ENCODE data around the gene B4GALT5.
"Not testable (repeated sequence)": the region's sequence is repeated elsewhere in the genome, so short reads cannot be mapped to it uniquely, and the experiment has no call there.

B4GALT5 gene

GRCh38 chr20:49679634-49680033 lies 34.0 kb downstream of the B4GALT5 start:
- no peak for DNase-seq (ENCODE audit: low spot score)

DNA sequence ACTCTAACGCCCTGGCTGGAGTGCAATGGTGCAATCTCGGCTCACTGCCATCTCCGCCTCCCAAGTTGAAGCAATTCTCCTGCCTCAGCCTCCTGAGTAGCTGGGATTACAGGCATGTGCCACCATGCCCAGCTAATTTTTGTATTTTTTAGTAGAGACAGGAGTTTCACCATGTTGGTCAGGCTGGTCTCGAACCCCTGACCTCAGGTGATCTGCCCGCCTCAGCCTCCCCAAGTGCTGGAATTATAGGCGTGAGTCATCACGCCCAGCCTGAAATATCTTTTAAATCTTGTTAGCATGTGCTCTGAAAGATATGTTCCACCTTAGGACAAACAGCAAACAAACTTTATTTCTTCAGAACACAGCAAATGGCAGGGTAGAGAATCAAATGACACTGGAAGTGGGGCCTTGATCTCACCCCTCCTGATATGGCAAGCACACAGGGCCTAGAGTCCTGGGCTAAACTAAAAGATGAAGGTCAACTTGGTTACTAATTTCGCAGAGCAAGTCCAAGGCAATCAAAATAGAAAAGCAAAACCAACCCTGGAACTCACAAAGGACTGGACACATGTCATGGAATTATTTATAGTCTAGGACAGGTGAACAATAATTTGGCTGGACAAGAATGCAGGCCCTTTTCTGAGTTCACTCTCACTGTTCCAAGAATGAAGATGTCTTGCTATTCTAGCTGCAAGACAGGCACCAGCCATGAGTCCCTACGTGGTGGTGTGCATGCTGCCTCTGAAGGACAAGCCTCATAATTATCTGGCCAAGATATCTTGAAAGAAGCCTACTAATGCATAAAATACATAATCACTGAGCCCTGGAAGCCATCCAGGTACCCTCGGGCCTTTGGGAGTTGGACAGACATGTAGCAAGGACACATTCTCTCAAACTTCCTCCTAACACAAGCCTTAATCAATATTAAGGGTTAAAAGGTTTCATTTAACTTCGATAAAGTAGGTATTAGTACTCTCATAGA lies 35.6 kb downstream of the B4GALT5 start:
- no peak for DNase-seq (ENCODE audit: low spot score)

DNA sequence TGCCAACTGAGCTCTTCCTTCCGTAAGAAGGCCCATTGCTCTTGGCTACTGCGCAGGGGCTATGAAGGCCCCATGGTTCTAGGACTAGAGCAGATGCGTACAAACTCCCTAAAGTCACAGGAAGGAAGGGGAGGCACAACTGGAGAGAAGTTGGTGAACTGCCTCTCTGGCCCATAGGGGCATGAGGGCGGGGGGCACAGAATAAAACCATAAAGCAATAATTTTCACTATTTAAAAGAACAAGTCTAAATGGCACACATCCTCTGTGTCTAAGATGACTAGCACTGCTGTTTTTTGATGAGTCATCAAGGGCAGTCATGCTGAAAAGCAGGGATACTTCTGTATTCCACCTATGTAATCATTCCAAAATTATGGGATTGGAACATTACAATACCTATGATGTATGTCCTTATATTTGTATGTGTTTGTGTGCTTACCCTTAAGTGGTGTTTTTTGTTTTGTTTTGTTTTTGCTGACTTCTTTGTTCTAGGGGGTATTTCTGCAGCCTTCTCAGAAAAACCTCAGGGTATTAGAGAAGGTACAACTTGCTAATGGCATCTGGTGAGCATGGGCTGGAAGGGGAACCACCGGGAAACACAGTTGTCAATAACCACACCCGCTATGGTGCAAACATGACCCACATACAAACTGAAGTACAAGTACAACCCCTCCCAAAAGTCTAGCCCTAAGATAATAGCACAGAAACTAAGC lies 36.9 kb downstream of the B4GALT5 start:
- DNase-seq (ENCODE audit: low spot score) = peak; percentile 83

DNA sequence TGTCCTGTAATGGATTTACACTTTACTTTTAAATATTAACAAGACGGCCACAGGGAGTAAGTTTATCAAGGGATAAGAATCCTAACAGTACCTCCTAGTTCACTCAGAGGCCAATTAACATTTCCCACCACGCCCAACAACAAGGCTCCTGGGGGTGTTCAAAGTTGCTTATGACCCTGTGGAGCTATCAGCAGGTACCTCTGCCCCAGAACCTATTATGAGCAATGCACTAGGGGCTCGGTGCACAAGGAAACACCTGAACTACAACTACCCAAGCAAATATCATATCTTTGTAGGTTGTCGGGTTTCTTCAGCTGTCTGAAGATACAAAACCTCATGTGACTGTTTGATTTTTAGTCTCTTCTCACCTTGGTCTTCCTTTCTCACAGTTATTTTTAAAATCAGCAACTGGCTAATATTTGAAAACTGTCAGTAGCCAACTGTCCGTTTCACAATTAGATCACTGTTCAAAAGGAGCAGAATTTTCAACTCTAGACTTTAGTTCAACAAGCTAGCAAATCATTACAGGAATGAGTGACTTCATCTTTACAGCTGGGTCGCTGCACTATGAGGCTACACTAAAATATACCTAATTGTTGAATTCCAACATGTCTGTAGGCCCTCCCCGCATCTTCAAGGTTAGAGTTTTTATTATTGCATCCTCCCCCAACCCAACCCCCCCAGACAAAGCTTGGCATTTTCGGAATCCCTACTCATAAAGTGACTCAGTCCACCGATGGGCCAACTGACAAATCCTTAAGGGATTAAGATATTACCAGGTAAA lies 38.1 kb downstream of the B4GALT5 start:
- no peak for DNase-seq (ENCODE audit: low spot score)

DNA sequence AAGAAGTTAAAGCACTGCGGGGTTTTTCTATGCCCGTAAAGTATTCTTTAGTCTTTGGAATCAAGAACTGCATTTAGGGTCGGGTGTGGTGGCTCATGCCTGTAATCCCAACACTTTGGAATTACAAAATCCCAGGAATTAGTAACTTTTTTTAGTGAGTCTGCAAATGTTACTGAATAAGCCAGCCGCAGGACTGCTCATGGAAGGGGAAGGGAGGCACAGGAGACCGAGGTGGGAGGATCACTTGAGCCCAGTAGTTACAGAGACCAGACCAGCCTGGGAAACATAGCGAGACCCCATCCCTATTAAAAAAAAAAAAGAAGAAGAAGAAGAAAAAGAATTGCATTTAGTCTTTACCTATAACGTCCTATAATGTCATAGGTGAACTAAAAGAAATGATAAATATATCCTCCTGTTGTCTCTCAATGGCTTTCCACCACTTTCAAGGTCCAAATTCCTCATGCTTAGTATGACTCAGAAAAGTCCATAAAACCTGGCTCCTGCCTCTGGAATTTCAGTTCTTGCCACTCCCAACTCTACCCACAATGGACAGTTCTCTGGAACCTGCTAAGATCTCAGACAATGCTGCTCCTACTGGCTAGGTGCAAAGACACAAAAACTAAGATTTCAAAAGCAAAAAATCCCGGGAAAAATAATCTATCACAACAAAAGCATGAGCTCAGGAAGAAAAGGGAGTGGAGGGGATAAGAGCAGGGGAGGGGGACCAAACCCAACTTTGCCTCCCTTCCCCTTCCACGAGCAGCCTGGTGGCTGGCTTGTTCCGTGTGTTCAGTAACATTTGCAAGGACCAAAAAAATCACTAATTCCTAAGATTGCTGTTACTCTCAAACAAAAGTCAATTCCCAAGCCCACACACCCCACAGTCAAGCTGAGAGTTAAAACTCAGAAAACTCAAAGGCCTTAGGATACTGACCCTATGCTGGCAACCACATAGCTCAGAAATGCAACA lies 39.0 kb downstream of the B4GALT5 start:
- DNase-seq (ENCODE audit: low spot score) = no peak

- no peak for DNase-seq (ENCODE audit: low spot score)
These were observed 41.5 kb downstream of the B4GALT5 start for GRCh38 chr20:49672096-49672664.

- DNase-seq (ENCODE audit: low spot score) = no peak
These were observed 42.2 kb downstream of the B4GALT5 start for GRCh38 chr20:49671433-49671832.

DNA sequence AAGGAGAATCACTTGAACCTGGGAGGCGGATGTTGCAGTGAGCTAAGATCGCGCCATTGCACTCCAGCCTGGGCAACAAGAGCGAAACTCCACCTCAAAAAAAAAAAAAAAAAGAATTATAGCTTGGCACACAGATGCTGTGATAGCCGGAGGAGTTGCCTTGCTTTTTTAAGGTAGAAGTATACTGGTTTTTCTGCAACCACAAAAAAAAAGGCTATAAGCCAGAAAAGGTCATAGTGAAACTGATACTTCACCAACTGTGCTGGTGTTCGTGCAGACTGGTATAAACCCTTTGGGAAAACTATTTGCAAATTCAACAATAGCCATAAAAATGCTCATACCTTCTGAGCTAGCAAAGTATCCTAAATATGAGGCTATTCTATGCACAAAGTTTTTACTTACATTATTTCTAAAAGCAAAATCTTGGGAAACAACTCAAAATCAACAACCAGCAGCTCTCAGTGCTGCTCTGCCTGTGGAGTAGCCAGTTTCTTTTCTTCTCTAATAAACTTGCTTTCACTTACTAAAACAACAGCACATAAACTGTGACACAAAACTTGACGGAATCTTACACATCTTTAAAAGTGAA lies 44.0 kb downstream of the B4GALT5 start:
- DNase-seq (ENCODE audit: low spot score) = no peak

GRCh38 chr20:49668878-49669195 lies 44.8 kb downstream of the B4GALT5 start:
- not testable (repeated sequence) for DNase-seq (ENCODE audit: low spot score)

GRCh38 chr20:49668181-49668877 lies 45.3 kb downstream of the B4GALT5 start:
- DNase-seq (ENCODE audit: low spot score) = no peak

DNA sequence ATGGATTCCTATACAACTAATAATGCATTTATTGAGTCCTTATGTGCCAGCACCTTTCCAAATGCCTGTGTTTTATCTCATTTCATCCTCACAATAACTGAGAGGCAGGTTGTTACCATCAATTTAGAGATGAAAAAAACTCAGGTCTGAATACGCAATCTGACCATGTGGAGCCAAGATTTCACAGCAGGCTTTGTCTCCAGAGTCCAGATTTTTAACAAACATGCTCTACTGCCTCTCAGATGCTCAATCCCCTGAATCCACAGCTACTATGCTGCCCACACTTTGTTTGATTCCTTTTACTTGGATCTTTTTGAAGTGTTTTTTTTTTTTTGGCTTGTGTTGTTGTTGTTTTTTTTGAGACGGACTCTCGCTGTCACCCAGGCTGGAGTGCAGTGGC lies 46.8 kb downstream of the B4GALT5 start:
- DNase-seq (ENCODE audit: low spot score) = no peak

DNA sequence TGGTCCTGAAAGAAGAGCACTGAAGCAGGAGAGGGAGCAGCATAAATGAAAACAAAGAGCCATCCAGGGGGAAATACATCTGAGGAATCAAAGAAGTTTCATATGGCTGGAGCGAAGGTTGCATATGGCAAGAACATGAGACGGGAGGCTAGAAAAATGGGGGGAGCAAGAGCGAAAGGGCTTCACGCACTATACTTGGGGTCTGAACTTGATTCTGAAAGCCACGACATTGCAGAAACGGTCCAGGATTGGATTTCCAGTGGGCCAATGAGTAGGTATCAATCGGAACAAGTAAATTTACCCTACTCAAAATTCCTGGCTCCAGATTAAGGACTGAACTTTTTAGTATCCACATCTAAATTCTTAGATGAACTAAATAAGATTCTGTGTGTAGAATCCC lies 47.9 kb downstream of the B4GALT5 start:
- no peak for DNase-seq (ENCODE audit: low spot score)

GRCh38 chr20:49664612-49665313 lies 48.9 kb downstream of the B4GALT5 start:
- DNase-seq (ENCODE audit: low spot score) = no peak

- DNase-seq (ENCODE audit: low spot score) = no peak
These were observed 50.6 kb downstream of the B4GALT5 start for GRCh38 chr20:49663112-49663511.

DNA sequence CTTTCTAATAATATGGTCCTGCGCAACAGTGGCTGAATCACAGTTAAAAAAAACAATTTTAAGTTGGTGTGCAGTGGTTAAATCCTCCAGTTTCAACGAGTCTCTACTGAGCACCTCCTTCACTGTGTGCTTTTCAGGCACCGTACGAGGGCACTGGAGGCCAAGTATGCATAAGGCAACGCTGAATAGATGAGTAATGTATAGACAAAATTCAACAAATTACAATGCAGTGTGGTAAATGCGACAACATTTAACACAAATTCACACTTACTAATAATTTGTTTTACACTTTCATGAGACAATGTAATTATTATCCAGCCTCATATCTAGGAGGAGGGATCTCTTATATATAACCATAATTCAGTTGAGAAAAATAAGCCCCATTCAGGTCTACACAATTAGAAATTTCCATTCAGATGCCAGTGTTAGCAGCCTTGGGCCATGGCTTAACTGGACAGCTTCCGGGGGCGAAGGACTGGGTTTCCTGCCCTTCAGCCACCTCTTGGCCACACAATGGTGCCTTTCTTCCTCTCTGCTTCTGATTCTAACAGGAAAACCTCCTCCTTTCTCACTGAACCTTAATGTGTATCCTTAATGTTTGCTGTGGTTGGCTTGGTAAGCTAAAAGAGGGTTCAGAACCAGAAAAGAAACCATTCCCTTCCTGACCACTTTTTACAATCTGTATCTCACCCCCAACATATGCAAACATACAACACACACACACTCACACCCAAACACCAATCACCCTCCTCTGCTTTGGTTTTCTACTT lies 51.9 kb downstream of the B4GALT5 start:
- no peak for DNase-seq (ENCODE audit: low spot score)

GRCh38 chr20:49660912-49661311 lies 52.8 kb downstream of the B4GALT5 start:
- DNase-seq (ENCODE audit: low spot score) = no peak

- no peak for DNase-seq (ENCODE audit: low spot score)
These were observed 54.6 kb downstream of the B4GALT5 start for GRCh38 chr20:49659056-49659455.

DNA sequence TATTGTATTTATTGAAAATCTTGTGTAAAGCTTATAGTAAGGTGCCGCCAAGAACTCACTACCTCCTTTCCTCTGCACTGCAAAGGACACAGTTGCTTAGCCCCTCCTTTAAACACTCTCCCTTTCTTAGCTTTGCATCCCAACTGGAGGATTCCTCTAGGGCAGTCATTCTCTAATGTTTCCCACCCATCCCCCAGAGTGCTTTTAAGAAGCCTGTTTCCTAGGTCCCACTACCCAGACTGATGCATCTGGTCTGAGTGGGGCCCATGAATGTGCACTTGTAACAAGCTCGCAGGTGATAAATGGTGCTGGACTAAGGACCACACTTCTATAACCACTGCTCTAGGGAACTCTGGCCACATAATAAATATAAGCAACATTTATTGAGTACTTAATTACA lies 55.2 kb downstream of the B4GALT5 start:
- no peak for DNase-seq (ENCODE audit: low spot score)

Data from RKO (cell line).